Activated T-cell treated with anti-CD3 and anti-CD28 coated beads, Interleukin-2, amount 50 U/mL, for 24 hours (primary cell): Measurements from ENCODE around the gene RNU6-9.
A peak's percentile ranks its signal among the peaks of the same experiment; 100 is the strongest.

Experiments
- DNase-seq: peaks from one replicate; pipeline ENCODE4 v3.0.0-alpha.2; 2020
- H3K27ac Mint-ChIP-seq: 2 replicates; pipeline ENCODE4 v1.8.0; 2020; ENCODE audit warnings: mild to moderate bottlenecking, mixed read lengths
- H3K27me3 Mint-ChIP-seq: 2 replicates; pipeline ENCODE4 v1.8.0; 2020; ENCODE audit warnings: mixed read lengths
- H3K36me3 Mint-ChIP-seq: 2 replicates; pipeline ENCODE4 v1.8.0; 2020; ENCODE audit warnings: low read depth, mixed read lengths
- H3K4me1 Mint-ChIP-seq: 2 replicates; pipeline ENCODE4 v1.8.0; 2020; ENCODE audit warnings: low read depth, mixed read lengths
- H3K4me3 Mint-ChIP-seq: 2 replicates; pipeline ENCODE4 v1.8.0; 2020; ENCODE audit warnings: mild to moderate bottlenecking, moderate library complexity, mixed read lengths
- H3K9me3 Mint-ChIP-seq: 2 replicates; pipeline ENCODE4 v1.8.0; 2020; ENCODE audit warnings: mixed read lengths

RNU6-9 gene

GRCh38 chr19:855142-855541 lies 38.1 kb upstream of the RNU6-9 start:
- Mint-ChIP-seq H3K4me1 (no peaks in the 10 kb centered on the region), H3K4me3 (no peak overlapping the region), H3K27ac (no peak overlapping the region), H3K27me3 (peaks cover 27% of the 10 kb centered on the region), H3K36me3 (no peaks in the 10 kb centered on the region), H3K9me3 (no peaks in the 10 kb centered on the region)
- no peak for DNase-seq

DNA sequence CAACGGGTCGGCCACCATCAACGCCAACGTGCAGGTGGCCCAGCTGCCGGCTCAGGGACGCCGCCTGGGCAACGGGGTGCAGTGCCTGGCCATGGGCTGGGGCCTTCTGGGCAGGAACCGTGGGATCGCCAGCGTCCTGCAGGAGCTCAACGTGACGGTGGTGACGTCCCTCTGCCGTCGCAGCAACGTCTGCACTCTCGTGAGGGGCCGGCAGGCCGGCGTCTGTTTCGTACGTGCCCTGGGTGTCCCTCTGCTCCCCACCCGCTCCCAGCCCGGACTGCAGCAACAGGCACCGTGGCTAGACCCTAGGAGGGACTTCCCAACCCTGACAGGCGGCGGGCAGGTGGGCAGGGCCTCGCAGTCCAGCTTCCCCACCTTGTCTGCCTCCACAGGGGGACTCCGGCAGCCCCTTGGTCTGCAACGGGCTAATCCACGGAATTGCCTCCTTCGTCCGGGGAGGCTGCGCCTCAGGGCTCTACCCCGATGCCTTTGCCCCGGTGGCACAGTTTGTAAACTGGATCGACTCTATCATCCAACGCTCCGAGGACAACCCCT lies 37.6 kb upstream of the RNU6-9 start:
- DNase-seq = no peak
- H3K9me3 Mint-ChIP-seq = no peaks in the 10 kb centered on the region
- no peak overlapping the region for H3K4me3 Mint-ChIP-seq
- no peaks in the 10 kb centered on the region for H3K36me3 Mint-ChIP-seq
- no peak overlapping the region for H3K27ac Mint-ChIP-seq
- peaks cover 24% of the 10 kb centered on the region for H3K27me3 Mint-ChIP-seq
- no peaks in the 10 kb centered on the region for H3K4me1 Mint-ChIP-seq

- Mint-ChIP-seq H3K4me1 (peaks cover 8% of the 10 kb centered on the region), H3K4me3 (no peak overlapping the region), H3K36me3 (no peaks in the 10 kb centered on the region), H3K9me3 (no peaks in the 10 kb centered on the region), H3K27ac (no peak overlapping the region), H3K27me3 (peaks cover 14% of the 10 kb centered on the region)
- no peak for DNase-seq
Measured at GRCh38 chr19:858284-858683, 35.0 kb upstream of the RNU6-9 start.

DNA sequence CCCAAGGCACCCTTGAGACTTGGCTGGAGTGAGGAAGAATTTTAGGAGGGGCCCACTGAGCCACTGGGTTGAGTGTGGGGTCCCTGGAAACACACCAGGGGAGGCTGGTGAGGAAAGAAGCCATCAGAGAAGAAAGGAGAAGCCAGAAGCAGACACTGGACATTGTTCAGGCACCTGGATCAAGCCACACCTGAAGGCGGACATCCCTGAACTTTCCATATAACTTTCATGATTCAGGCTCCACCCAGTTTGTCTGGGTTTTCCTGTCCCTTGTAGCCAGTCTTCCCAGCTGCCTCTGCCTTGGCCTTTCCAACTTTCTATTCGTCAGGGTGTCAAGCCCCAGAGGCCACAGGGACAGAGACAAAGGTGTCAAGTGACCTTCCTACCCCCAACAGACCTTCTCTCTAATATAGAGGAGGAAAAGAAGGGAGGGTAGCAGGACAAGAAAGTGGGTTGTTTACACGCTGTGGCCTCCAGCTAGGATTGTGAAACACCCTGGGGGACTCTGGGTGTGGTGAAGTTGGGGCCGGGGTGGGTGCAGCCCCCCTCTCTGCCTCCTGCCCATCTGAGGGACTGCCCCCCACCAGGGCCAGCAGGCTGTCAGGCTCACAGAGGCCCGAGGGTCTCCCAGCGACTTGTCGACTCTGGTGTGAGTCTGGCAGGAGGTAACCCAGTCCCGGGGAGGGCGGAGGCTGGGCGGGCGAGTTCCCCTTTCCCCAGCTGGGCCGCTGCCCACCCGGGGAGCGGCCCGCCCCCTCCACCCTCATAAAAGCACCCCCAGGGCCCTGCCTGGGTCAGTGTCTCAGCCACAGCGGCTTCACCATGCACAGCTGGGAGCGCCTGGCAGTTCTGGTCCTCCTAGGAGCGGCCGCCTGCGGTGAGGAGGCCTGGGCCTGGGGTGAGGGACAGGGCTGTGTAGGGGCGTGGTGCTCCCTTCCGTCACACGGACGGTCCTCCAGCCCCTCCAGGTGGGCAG lies 34.1 kb upstream of the RNU6-9 start, which contains the start of gene CFD:
Gene CFD (plus strand): TSS at position 797 of the 976 bp plus-strand sequence. CDS start 26 bp downstream, at position 823.
- H3K4me1 Mint-ChIP-seq = peaks cover 14% of the 10 kb centered on the region
- H3K27ac Mint-ChIP-seq = no peak within 1 kb of the TSS
- H3K4me3 Mint-ChIP-seq = peak within 1 kb of the TSS; percentile 41
- H3K36me3 Mint-ChIP-seq = no peaks in the 10 kb centered on the region
- no peak for DNase-seq
- H3K9me3 Mint-ChIP-seq = no peaks in the 10 kb centered on the region
- peaks cover 12% of the 10 kb centered on the region for H3K27me3 Mint-ChIP-seq

DNA sequence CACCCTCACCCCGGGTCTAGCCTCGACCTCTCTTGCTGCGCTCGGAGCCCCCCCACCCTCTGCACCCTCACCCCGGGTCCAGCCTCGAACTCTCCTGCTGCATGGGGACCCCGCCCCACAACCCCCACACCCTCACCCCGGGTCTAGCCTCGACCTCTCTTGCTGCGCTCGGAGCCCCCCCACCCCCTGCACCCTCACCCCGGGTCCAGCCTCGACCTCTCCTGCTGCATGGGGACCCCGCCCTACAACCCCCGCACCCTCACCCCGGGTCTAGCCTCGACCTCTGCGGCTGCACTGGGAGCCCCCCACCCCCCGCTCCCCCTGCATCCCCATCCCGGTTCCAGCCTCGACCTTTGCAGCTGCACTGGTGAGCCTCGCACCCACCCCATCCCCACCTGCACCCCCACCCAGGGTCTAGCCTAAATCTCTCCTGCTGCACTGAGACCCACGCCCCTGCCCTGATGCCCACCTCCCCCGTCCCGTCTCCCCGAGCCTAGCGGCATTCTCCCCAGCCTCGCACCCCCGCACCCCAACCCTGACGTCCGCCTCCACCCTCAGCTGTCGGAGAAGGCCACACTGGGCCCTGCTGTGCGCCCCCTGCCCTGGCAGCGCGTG lies 32.0 kb upstream of the RNU6-9 start:
- Mint-ChIP-seq H3K9me3 (no peaks in the 10 kb centered on the region), H3K36me3 (peaks cover 2% of the 10 kb centered on the region), H3K27me3 (peaks cover 12% of the 10 kb centered on the region), H3K4me3 (no peak overlapping the region), H3K27ac (no peak overlapping the region), H3K4me1 (peaks cover 15% of the 10 kb centered on the region)
- no peak for DNase-seq

- Mint-ChIP-seq H3K4me1 (peaks cover 15% of the 10 kb centered on the region), H3K27ac (no peak overlapping the region), H3K9me3 (no peaks in the 10 kb centered on the region), H3K36me3 (peaks cover 2% of the 10 kb centered on the region), H3K27me3 (peaks cover 12% of the 10 kb centered on the region), H3K4me3 (no peak overlapping the region)
- peak; percentile 80 for DNase-seq
Measured at GRCh38 chr19:861756-862580, 31.3 kb upstream of the RNU6-9 start.

DNA sequence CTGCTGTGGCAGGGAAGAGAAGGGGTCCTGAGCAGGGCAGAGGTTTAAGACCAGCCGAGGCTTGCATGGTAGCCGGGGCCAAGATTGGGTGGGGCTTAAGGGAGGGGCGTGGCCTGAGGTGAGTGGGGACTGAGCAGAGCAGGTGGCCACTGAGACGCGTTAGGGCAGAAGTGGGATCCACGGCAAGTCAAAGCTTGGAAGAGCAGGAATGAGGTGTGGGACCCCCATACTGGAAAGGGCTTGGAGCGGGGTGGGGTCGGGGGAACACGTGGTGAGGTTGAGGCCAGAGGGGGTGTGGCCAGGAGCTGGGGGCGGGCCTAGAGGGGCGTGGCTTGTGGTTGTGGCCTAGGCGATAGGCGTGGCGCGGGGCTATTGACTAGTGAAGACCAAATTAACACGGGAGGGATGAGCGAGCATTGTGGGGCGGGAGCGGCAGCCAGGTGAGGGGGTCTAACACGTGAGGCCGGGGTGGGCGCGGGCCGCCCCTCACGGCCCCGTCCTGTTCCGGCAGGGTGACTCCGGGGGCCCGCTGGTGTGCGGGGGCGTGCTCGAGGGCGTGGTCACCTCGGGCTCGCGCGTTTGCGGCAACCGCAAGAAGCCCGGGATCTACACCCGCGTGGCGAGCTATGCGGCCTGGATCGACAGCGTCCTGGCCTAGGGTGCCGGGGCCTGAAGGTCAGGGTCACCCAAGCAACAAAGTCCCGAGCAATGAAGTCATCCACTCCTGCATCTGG lies 30.5 kb upstream of the RNU6-9 start:
- Mint-ChIP-seq H3K9me3 (no peaks in the 10 kb centered on the region), H3K4me1 (peaks cover 15% of the 10 kb centered on the region), H3K4me3 (peak overlapping the region; percentile 49), H3K36me3 (peaks cover 8% of the 10 kb centered on the region), H3K27ac (no peak overlapping the region), H3K27me3 (peaks cover 12% of the 10 kb centered on the region)
- peak; percentile 87 for DNase-seq

DNA sequence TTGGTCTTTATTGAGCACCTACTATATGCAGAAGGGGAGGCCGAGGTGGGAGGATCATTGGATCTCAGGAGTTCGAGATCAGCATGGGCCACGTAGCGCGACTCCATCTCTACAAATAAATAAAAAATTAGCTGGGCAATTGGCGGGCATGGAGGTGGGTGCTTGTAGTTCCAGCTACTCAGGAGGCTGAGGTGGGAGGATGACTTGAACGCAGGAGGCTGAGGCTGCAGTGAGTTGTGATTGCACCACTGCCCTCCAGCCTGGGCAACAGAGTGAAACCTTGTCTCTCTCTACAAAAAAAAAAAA lies 30.0 kb upstream of the RNU6-9 start:
- Mint-ChIP-seq H3K27me3 (peaks cover 10% of the 10 kb centered on the region), H3K4me3 (peak overlapping the region; percentile 49), H3K36me3 (peaks cover 12% of the 10 kb centered on the region), H3K27ac (no peak overlapping the region), H3K4me1 (peaks cover 15% of the 10 kb centered on the region), H3K9me3 (no peaks in the 10 kb centered on the region)
- no peak for DNase-seq

DNA sequence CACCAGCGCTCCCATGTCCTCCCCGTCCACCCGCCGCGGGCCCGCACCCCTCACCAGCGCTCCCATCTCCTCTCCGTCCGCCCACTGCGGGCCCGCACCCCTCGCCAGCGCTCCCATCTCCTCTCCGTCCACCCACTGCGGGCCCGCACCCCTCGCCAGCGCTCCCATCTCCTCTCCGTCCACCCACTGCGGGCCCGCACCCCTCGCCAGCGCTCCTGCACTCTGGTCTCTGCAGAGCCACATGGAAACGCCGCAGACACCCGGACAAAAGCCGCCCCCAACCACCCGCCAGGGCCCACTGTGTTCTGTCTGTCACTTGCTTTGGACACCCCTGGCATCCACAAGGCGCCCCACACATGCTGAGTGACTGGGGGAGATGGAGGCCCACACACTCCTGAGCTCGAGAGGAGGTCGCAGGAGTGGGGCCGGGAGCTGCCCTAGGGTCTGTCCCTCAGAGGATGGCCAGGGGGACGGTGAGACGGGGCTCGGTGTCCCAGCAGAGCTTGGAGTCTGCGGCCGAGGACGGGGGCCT lies 26.4 kb upstream of the RNU6-9 start:
- no peaks in the 10 kb centered on the region for H3K9me3 Mint-ChIP-seq
- H3K4me1 Mint-ChIP-seq = peaks cover 17% of the 10 kb centered on the region
- no peak overlapping the region for H3K4me3 Mint-ChIP-seq
- H3K27ac Mint-ChIP-seq = no peak overlapping the region
- H3K27me3 Mint-ChIP-seq = no peaks in the 10 kb centered on the region
- peaks cover 28% of the 10 kb centered on the region for H3K36me3 Mint-ChIP-seq
- DNase-seq = no peak

DNA sequence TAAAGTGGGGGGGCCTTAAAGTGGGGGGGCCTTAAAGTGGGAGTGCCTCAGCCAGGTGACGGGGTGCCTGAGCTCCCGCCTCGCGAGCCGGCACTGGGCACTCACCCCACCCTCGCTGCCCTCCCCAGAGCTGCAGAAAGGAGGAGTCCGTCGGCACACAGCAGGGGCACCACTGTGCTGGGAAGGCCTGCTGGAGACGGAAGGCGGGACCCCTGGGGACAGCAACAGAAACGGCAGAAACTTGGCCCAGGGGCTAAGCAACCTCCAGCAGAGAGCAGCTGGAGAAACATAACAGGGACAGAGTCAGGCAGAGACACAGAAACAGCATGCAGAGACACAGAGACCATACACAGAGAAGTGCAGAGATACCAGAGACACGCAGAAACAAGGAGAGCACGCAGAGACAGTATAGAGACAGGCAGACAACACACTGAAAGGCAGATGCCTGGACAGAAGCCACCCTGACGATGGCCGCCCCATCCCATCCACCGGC lies 25.9 kb upstream of the RNU6-9 start:
- no peak for DNase-seq
- Mint-ChIP-seq H3K9me3 (no peaks in the 10 kb centered on the region), H3K4me1 (peaks cover 21% of the 10 kb centered on the region), H3K27me3 (no peaks in the 10 kb centered on the region), H3K27ac (no peak overlapping the region), H3K36me3 (peaks cover 28% of the 10 kb centered on the region), H3K4me3 (no peak overlapping the region)

DNA sequence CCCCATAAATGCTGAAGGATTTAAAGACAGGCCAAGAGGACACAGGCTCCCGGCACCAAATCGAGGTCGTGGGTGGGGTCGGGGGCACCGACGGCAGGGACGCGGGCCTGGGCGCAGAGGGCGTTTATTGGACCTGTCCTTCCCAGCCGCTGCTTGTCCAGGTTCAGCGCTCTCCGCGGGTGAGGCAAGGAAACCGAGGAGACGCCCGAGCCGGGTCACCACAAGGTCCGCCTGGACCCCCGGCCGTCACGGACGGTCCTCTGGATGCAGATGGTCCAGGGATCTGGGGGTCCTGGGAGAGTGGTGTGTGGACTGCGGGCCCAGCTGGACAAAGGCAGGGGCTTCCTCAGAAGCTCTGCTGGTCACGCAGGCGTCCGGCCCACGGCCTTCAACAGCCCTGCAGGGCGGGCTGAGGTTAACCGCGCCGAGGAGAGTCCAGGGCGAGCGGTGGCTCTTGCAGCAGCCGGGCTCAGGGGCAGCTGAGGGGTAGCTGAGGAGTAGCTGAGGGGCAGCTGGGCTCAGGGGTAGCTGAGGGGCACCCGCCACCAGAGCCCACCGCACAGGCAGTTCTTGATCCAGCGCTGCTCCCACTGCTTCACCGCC lies 25.3 kb upstream of the RNU6-9 start:
- H3K4me3 Mint-ChIP-seq = no peak overlapping the region
- H3K4me1 Mint-ChIP-seq = peaks cover 20% of the 10 kb centered on the region
- peaks cover 28% of the 10 kb centered on the region for H3K36me3 Mint-ChIP-seq
- DNase-seq = no peak
- H3K27ac Mint-ChIP-seq = no peak overlapping the region
- H3K9me3 Mint-ChIP-seq = no peaks in the 10 kb centered on the region
- no peaks in the 10 kb centered on the region for H3K27me3 Mint-ChIP-seq

DNA sequence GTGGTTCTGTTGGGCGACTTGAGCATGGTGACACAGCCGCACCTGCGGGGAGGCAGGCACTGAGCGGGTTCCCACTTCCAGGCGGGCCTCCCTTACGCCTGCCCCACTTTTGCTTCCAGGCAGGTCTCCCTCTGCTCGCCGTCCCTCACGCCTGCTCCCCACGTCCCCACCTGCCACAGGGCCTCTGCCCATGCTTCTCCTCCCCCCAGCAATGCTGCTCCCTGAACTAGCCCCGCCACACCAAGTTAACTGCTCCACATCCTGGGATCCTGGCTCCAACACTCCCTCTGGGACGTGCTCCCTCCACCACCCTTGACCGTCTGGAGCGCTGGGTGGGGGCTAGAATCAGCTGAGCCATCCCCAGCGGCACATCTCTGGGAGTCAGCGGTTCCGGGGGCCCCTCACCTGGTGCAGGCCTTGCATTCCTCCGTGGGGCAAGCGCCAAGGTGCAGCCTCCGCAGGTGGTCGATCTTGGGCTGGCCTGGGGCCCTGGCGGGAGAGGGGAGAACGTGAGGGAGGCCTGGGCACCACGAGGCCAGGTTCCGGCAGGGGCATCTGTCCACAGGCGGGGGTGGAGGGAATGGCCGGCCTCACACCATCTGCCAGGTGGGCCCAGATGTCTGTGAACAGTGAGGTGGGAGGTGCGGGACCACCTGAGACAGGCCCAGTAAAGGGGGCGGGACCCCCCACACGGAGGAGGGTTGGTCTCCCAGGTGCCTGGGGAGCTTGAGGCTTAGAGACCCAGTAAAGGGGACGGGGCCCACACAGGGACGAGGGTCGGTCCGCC lies 24.6 kb upstream of the RNU6-9 start:
- DNase-seq = no peak
- H3K27ac Mint-ChIP-seq = no peak overlapping the region
- peaks cover 13% of the 10 kb centered on the region for H3K4me1 Mint-ChIP-seq
- H3K9me3 Mint-ChIP-seq = no peaks in the 10 kb centered on the region
- no peaks in the 10 kb centered on the region for H3K27me3 Mint-ChIP-seq
- H3K4me3 Mint-ChIP-seq = no peak overlapping the region
- H3K36me3 Mint-ChIP-seq = peaks cover 28% of the 10 kb centered on the region
